ENCODE results near the gene IGIP. TPM values are rescaled to one million over a fixed set of nuclear protein-coding genes. Genes with fewer than 3 reads are reported as not detected.
A peak's percentile ranks its signal among the peaks of the same experiment; 100 is the strongest.

The IGIP gene
- total RNA-seq, 1 experiment from 2014 or later, result 1.7 TPM

GRCh38 chr5:140130949-140131733 is 5.4 kb downstream of the IGIP start (continued):
- TF ChIP-seq, protein P1, sequence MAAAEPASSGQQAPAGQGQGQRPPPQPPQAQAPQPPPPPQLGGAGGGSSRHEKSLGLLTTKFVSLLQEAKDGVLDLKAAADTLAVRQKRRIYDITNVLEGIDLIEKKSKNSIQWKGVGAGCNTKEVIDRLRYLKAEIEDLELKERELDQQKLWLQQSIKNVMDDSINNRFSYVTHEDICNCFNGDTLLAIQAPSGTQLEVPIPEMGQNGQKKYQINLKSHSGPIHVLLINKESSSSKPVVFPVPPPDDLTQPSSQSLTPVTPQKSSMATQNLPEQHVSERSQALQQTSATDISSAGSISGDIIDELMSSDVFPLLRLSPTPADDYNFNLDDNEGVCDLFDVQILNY (CRISPR knock-in tag; IDR thresholded peaks at IDR 0.05), result no peak
- TF ChIP-seq, protein P2, sequence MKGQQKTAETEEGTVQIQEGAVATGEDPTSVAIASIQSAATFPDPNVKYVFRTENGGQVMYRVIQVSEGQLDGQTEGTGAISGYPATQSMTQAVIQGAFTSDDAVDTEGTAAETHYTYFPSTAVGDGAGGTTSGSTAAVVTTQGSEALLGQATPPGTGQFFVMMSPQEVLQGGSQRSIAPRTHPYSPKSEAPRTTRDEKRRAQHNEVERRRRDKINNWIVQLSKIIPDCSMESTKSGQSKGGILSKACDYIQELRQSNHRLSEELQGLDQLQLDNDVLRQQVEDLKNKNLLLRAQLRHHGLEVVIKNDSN (CRISPR knock-in tag; IDR thresholded peaks at IDR 0.05), result no peak
- TF ChIP-seq JUN (CRISPR knock-in tag; IDR thresholded peaks at IDR 0.05), result no peak

- H3K4me1 Mint-ChIP-seq, result peaks cover 15% of the 10 kb centered on the region
- no peaks in the 10 kb centered on the region for H3K9me3 Mint-ChIP-seq
- TF ChIP-seq, protein P3, sequence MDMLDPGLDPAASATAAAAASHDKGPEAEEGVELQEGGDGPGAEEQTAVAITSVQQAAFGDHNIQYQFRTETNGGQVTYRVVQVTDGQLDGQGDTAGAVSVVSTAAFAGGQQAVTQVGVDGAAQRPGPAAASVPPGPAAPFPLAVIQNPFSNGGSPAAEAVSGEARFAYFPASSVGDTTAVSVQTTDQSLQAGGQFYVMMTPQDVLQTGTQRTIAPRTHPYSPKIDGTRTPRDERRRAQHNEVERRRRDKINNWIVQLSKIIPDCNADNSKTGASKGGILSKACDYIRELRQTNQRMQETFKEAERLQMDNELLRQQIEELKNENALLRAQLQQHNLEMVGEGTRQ (CRISPR knock-in tag; IDR thresholded peaks at IDR 0.05), result no peak
- TF ChIP-seq, protein P4, sequence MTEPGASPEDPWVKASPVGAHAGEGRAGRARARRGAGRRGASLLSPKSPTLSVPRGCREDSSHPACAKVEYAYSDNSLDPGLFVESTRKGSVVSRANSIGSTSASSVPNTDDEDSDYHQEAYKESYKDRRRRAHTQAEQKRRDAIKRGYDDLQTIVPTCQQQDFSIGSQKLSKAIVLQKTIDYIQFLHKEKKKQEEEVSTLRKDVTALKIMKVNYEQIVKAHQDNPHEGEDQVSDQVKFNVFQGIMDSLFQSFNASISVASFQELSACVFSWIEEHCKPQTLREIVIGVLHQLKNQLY (CRISPR knock-in tag; IDR thresholded peaks at IDR 0.05), result no peak
- TF ChIP-seq, protein P5, sequence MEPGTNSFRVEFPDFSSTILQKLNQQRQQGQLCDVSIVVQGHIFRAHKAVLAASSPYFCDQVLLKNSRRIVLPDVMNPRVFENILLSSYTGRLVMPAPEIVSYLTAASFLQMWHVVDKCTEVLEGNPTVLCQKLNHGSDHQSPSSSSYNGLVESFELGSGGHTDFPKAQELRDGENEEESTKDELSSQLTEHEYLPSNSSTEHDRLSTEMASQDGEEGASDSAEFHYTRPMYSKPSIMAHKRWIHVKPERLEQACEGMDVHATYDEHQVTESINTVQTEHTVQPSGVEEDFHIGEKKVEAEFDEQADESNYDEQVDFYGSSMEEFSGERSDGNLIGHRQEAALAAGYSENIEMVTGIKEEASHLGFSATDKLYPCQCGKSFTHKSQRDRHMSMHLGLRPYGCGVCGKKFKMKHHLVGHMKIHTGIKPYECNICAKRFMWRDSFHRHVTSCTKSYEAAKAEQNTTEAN (CRISPR knock-in tag; IDR thresholded peaks at IDR 0.05), result no peak
- ChIA-PET CTCF (interaction anchor here (1.0 to 3.4 kb wide), 3 partner anchors 13 to 89 kb away, joined by 3 to 42 read pairs (median 3); partner anchors contain the start of gene NRG2), POLR2A (no interaction called here)
- H3K36me3 Mint-ChIP-seq, result no peaks in the 10 kb centered on the region
- 0 out of 2 replicates have a peak, but pooled peaks have one; percentile 36 for ATAC-seq
- H3K27ac Mint-ChIP-seq, result no peak overlapping the region
- H3K4me3 Mint-ChIP-seq, result no peak overlapping the region
- no peak for DNase-seq (ENCODE audit: low spot score)
- H3K27me3 Mint-ChIP-seq (ENCODE audit: low read depth), result no peaks in the 10 kb centered on the region
Measured at GRCh38 chr5:140131967-140132409, 6.3 kb downstream of the IGIP start.

- ATAC-seq (no peak), DNase-seq (ENCODE audit: low spot score) (no peak)
- Mint-ChIP-seq H3K27me3 (ENCODE audit: low read depth) (peaks cover 2% of the 10 kb centered on the region; the same call in 1 of the 2 replicates), H3K9me3 (no peaks in the 10 kb centered on the region), H3K4me3 (no peak overlapping the region), H3K4me1 (peaks cover 15% of the 10 kb centered on the region), H3K27ac (no peak overlapping the region), H3K36me3 (no peaks in the 10 kb centered on the region)
- ChIA-PET CTCF (interaction anchor here (0.6 to 3.4 kb wide), 4 partner anchors 11 to 165 kb away, joined by 3 to 42 read pairs (median 4); no protein-coding TSS in a partner anchor), POLR2A (no interaction called here)
- TF ChIP-seq, protein P6, sequence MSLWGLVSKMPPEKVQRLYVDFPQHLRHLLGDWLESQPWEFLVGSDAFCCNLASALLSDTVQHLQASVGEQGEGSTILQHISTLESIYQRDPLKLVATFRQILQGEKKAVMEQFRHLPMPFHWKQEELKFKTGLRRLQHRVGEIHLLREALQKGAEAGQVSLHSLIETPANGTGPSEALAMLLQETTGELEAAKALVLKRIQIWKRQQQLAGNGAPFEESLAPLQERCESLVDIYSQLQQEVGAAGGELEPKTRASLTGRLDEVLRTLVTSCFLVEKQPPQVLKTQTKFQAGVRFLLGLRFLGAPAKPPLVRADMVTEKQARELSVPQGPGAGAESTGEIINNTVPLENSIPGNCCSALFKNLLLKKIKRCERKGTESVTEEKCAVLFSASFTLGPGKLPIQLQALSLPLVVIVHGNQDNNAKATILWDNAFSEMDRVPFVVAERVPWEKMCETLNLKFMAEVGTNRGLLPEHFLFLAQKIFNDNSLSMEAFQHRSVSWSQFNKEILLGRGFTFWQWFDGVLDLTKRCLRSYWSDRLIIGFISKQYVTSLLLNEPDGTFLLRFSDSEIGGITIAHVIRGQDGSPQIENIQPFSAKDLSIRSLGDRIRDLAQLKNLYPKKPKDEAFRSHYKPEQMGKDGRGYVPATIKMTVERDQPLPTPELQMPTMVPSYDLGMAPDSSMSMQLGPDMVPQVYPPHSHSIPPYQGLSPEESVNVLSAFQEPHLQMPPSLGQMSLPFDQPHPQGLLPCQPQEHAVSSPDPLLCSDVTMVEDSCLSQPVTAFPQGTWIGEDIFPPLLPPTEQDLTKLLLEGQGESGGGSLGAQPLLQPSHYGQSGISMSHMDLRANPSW (CRISPR knock-in tag; conservative IDR thresholded peaks at IDR 0.05; ENCODE audit: low read depth), result no peak
- TF ChIP-seq FOXJ3 (CRISPR knock-in tag; IDR thresholded peaks at IDR 0.05; ENCODE audit: borderline replicate concordance), result no peak
- no peak for TF ChIP-seq NR2C2 (CRISPR knock-in tag; IDR thresholded peaks at IDR 0.05)
Measured at GRCh38 chr5:140133514-140134167, 7.9 kb downstream of the IGIP start.

All from WTC11 (cell line).